Trophoblast cell (in vitro differentiated cells and primary cell): ENCODE data around the gene BABAM1.

Experiments
- DNase-seq, 2 donors: peaks; one replicate each; pipeline ENCODE4 v3.0.0-alpha.2; 2016
- H2AFZ ChIP-seq: 2 replicates; pipeline ENCODE4 v1.6.1; 2013; ENCODE audit warnings: low read length, moderate library complexity, mild to moderate bottlenecking; ENCODE audit not compliant: insufficient read depth, poor library complexity
- H2AK5ac ChIP-seq: 2 replicates; pipeline ENCODE4 v1.6.1; 2013; ENCODE audit warnings: mild to moderate bottlenecking, low read length
- H2BK120ac ChIP-seq: 2 replicates; pipeline ENCODE4 v1.6.1; 2013; ENCODE audit warnings: low read length, mild to moderate bottlenecking, moderate library complexity; ENCODE audit not compliant: insufficient read depth, poor library complexity
- H2BK12ac ChIP-seq: 2 replicates; pipeline ENCODE4 v1.6.1; 2013; ENCODE audit warnings: mild to moderate bottlenecking, low read length, moderate library complexity
- H2BK5ac ChIP-seq: 2 replicates; pipeline ENCODE4 v1.6.1; 2013; ENCODE audit warnings: low read length, low read depth, moderate library complexity, mild to moderate bottlenecking; ENCODE audit not compliant: poor library complexity
- H3K14ac ChIP-seq: 2 replicates; pipeline ENCODE4 v1.6.1; 2013; ENCODE audit warnings: mild to moderate bottlenecking, low read length
- H3K18ac ChIP-seq: 2 replicates; pipeline ENCODE4 v1.6.1; 2013; ENCODE audit warnings: mild to moderate bottlenecking, low read length
- H3K23ac ChIP-seq: 2 replicates; pipeline ENCODE4 v1.6.1; 2013; ENCODE audit warnings: low read length
- H3K27ac ChIP-seq: 2 replicates; pipeline ENCODE4 v1.5.1; 2013; ENCODE audit warnings: low read depth, mild to moderate bottlenecking, inconsistent platforms, low read length, moderate library complexity
- H3K27me3 ChIP-seq: 2 replicates; pipeline ENCODE4 v1.6.1; 2013; ENCODE audit warnings: inconsistent platforms, mild to moderate bottlenecking, low read length, moderate library complexity; ENCODE audit not compliant: insufficient read depth
- H3K36me3 ChIP-seq, 2 experiments: 1 replicate in 1 of 2; 2 replicates in 1 of 2; pipeline ENCODE4 v1.6.1; 2013; ENCODE audit warnings: low read length in 2 of 2, mild to moderate bottlenecking in 2 of 2, moderate library complexity in 1 of 2; ENCODE audit not compliant: insufficient read depth in 2 of 2, control insufficient read depth in 1 of 2
- H3K4ac ChIP-seq: 2 replicates; pipeline ENCODE4 v1.6.1; 2013; ENCODE audit warnings: low read depth, mild to moderate bottlenecking, low read length, moderate library complexity
- H3K4me1 ChIP-seq, 2 experiments: 1 replicate in 1 of 2; 2 replicates in 1 of 2; pipeline ENCODE4 v1.6.1; 2013; ENCODE audit warnings: low read length in 2 of 2, mild to moderate bottlenecking in 2 of 2, moderate library complexity in 1 of 2; ENCODE audit not compliant: insufficient read depth in 2 of 2, control insufficient read depth in 1 of 2
- H3K4me2 ChIP-seq: 2 replicates; pipeline ENCODE4 v1.6.1; 2013; ENCODE audit warnings: inconsistent platforms, mild to moderate bottlenecking, low read length, moderate library complexity
- H3K4me3 ChIP-seq: 2 replicates; pipeline ENCODE4 v1.5.1; 2013; ENCODE audit warnings: mild to moderate bottlenecking, low read depth, low read length, inconsistent platforms
- H3K79me1 ChIP-seq: one replicate; pipeline ENCODE4 v1.6.1; 2013; ENCODE audit warnings: low read length
- H3K79me2 ChIP-seq: 2 replicates; pipeline ENCODE4 v1.6.1; 2013; ENCODE audit warnings: low read length, mild to moderate bottlenecking; ENCODE audit not compliant: control insufficient read depth, insufficient read depth, poor library complexity
- H3K9ac ChIP-seq: 2 replicates; pipeline ENCODE4 v1.6.1; 2013; ENCODE audit warnings: mild to moderate bottlenecking, low read length
- H3K9me3 ChIP-seq: 2 replicates; pipeline ENCODE4 v1.6.1; 2013; ENCODE audit warnings: low read depth, mild to moderate bottlenecking, control low read depth, inconsistent platforms, low read length; ENCODE audit not compliant: insufficient read depth
- H4K12ac ChIP-seq: 2 replicates; pipeline ENCODE4 v1.6.1; 2013; ENCODE audit warnings: low read depth, mild to moderate bottlenecking, low read length, moderate library complexity
- H4K8ac ChIP-seq: 2 replicates; pipeline ENCODE4 v1.6.1; 2013; ENCODE audit warnings: low read depth, mild to moderate bottlenecking, low read length, moderate library complexity
- H4K91ac ChIP-seq: one replicate; pipeline ENCODE4 v1.6.1; 2013; ENCODE audit warnings: low read depth, mild to moderate bottlenecking, low read length, moderate library complexity
- WGBS: extraction: QIAGEN DNeasy Blood & Tissue Kit; methylation state at CpG from one replicate; pipeline ENCODE4 v1.1.7; 2013; ENCODE audit warnings: missing lambda C conversion rate; ENCODE audit not compliant: insufficient read length, insufficient coverage; ENCODE audit errors: extremely low coverage; 5-methylcytosine and 5-hydroxymethylcytosine counted together

The BABAM1 gene

GRCh38 chr19:17312189-17313113, 45.2 kb downstream of the BABAM1 start:
- no CpG with 5 or more reads among the region's 20 CpGs for WGBS
- peak overlapping the region; percentile 47 for H3K4ac ChIP-seq
- peak overlapping the region; percentile 5 for H2BK12ac ChIP-seq

DNA sequence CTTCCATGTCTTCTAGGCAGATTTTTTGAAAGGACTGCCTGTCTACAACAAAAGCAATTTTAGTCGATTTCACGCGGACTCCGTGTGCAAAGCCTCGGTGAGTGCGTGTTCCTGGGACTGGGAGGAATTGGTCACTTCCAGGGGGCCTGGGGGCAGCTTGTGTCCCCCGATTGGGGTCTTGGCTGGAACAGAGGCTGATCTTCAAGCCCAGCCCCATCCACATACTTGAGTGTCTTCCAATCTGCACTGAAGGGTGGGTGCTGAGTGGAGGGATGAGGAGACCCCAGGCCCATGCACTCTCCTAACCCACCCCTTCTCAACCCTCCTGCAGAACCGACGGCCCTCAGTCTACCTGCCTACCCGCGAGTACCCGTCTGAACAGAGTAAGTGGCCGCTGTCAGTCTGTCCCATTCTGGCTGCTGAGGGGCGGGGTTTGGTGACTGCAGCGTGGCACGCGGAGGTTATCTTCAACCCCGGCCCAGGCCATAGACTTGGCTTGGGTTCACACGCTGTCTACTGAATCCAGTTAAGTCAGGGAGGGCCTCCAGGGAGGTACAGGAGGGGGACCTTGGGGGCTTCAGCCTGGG, 46.9 kb downstream of the BABAM1 start:
- Histone ChIP-seq H3K4me1 (peaks cover 26 to 29% of the 10 kb centered on the region in 2 experiments), H3K23ac (no peak overlapping the region), H3K79me2 (peaks cover 14% of the 10 kb centered on the region), H3K4me3 (no peak overlapping the region), H3K36me3 (peaks cover 39 to 46% of the 10 kb centered on the region in 2 experiments), H3K27me3 (no peaks in the 10 kb centered on the region), H2BK5ac (no peak overlapping the region), H3K18ac (peak overlapping the region; percentile 58), H3K4me2 (no peak overlapping the region), H3K4ac (peak overlapping the region; percentile 29), H2BK120ac (no peak overlapping the region), H2AFZ (no peak overlapping the region), H3K79me1 (peaks cover 14% of the 10 kb centered on the region), H2AK5ac (no peak overlapping the region), H4K91ac (no peak overlapping the region), H4K8ac (no peak overlapping the region), H3K9ac (no peak overlapping the region), H3K9me3 (peaks cover 4% of the 10 kb centered on the region), H3K14ac (no peak overlapping the region), H4K12ac (no peak overlapping the region), H2BK12ac (no peak overlapping the region), H3K27ac (no peak overlapping the region)
- DNase-seq: no peak
- WGBS: no CpG with 5 or more reads among the region's 19 CpGs

More at GRCh38 chr19:17312189-17313113, 45.2 kb downstream of the BABAM1 start:
- peak overlapping the region; percentile 24 for H4K8ac ChIP-seq
- peaks cover 29 to 34% of the 10 kb centered on the region in 2 experiments for H3K4me1 ChIP-seq
- H3K18ac ChIP-seq: peak overlapping the region; percentile 15
- H3K9ac ChIP-seq: peak overlapping the region; percentile 42
- H2AK5ac ChIP-seq: no peak overlapping the region
- H4K12ac ChIP-seq: no peak overlapping the region
- peak overlapping the region; percentile 6 for H3K4me3 ChIP-seq
- H3K79me2 ChIP-seq: peaks cover 14% of the 10 kb centered on the region
- H3K27ac ChIP-seq: peak overlapping the region; percentile 83
- peaks cover 4% of the 10 kb centered on the region for H3K9me3 ChIP-seq
- H2BK5ac ChIP-seq: peak overlapping the region; percentile 10
- H4K91ac ChIP-seq: peak overlapping the region; percentile 58
- peak overlapping the region; percentile 46 for H3K4me2 ChIP-seq
- no peak overlapping the region for H3K23ac ChIP-seq
- DNase-seq: no peak
- peak overlapping the region; percentile 15 for H2BK120ac ChIP-seq
- H2AFZ ChIP-seq: no peak overlapping the region
- peak overlapping the region; percentile 17 for H3K14ac ChIP-seq
- H3K36me3 ChIP-seq: peaks cover 29 to 40% of the 10 kb centered on the region in 2 experiments
- no peaks in the 10 kb centered on the region for H3K27me3 ChIP-seq
- peaks cover 14% of the 10 kb centered on the region for H3K79me1 ChIP-seq

DNA sequence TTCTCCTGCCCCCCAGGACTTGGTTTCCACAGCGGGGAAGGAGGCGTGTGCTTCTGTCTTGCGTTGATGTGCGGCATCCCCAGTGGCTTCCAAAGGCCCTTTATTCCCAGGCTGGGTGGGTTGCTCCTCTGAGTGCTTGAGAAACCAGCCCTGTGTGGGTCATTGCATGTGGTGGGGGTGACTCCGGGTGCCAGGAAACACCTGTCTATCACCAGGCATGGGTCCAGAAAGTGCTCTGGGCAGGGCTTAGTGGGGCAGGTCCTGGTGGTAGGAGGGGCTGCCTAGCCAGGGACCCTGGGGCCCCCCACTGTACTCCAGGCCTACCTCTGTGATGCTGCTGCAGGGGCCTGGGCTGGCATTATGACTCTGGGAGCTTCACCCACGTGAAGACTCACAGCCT, 51.7 kb downstream of the BABAM1 start:
- Histone ChIP-seq H3K4me2 (no peak overlapping the region), H3K79me2 (no peaks in the 10 kb centered on the region), H2AK5ac (no peak overlapping the region), H3K18ac (no peak overlapping the region), H4K91ac (no peak overlapping the region), H3K23ac (no peak overlapping the region), H3K27me3 (no peaks in the 10 kb centered on the region), H3K14ac (no peak overlapping the region), H4K8ac (no peak overlapping the region), H3K4me3 (no peak overlapping the region), H2AFZ (no peak overlapping the region), H3K79me1 (no peaks in the 10 kb centered on the region), H3K27ac (no peak overlapping the region), H2BK12ac (no peak overlapping the region), H3K36me3 (peaks cover 65 to 66% of the 10 kb centered on the region in 2 experiments), H3K9ac (no peak overlapping the region), H3K4me1 (no peaks in the 10 kb centered on the region), H2BK5ac (no peak overlapping the region), H3K9me3 (peaks cover 3% of the 10 kb centered on the region), H3K4ac (no peak overlapping the region), H2BK120ac (no peak overlapping the region), H4K12ac (no peak overlapping the region)
- no CpG with 5 or more reads among the region's 6 CpGs for WGBS
- peak in 1 of 2 donors; percentile 0 for DNase-seq

DNA sequence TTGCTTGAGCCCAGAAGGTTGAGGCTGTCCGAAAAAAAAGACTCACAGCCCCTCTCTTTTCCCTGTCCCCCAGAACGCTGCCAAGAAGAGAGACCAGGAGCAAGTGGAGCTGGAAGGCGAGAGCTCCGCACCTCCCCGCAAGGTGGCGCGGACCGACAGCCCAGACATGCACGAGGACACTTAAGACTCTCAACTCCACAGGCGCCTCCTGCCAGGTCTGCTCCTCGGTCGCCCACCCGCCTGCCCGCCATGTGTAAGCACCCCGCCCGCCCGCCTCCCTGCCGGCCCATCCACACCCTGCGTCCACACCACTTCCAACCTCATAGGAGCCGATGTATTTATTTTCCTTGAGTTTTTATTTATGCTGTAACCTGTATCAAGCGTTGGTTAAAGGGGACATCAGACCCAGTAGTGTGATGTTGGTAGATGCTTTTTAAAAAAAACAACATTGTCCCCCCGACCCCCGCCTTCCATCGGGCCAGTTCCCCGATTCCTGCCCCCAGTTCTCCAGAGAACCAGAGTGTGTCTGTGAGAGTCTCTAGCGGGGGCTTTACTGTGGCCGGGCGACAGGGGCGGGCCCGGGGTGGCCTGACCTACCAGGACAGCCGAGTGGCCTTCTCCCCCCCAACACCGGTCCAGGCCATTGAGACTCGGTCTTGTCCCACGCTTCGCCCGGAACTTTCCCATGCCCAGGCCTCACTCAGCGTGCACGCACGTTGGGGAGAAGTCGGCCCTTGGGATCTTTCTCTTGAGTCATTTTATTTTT, 52.4 kb downstream of the BABAM1 start:
- H3K79me1 ChIP-seq: no peaks in the 10 kb centered on the region
- no peak overlapping the region for H2BK120ac ChIP-seq
- H3K4me2 ChIP-seq: no peak overlapping the region
- H3K23ac ChIP-seq: no peak overlapping the region
- H3K36me3 ChIP-seq: peaks cover 61 to 65% of the 10 kb centered on the region in 2 experiments
- no peak overlapping the region for H2BK12ac ChIP-seq
- no peak for DNase-seq
- H2AK5ac ChIP-seq: no peak overlapping the region
- H3K27ac ChIP-seq: no peak overlapping the region
- H3K79me2 ChIP-seq: no peaks in the 10 kb centered on the region
- no peak overlapping the region for H3K4ac ChIP-seq
- no peaks in the 10 kb centered on the region for H3K27me3 ChIP-seq
- no peak overlapping the region for H3K18ac ChIP-seq
- no peak overlapping the region for H3K14ac ChIP-seq
- no peak overlapping the region for H2AFZ ChIP-seq
- no peak overlapping the region for H3K4me3 ChIP-seq
- no peaks in the 10 kb centered on the region for H3K9me3 ChIP-seq
- H3K9ac ChIP-seq: no peak overlapping the region
- H2BK5ac ChIP-seq: no peak overlapping the region
- H3K4me1 ChIP-seq: no peaks in the 10 kb centered on the region
- no CpG with 5 or more reads among the region's 40 CpGs for WGBS
- no peak overlapping the region for H4K12ac ChIP-seq
- no peak overlapping the region for H4K8ac ChIP-seq
- H4K91ac ChIP-seq: no peak overlapping the region
